ENCODE measurements around the gene CALN1. TPM values are rescaled to one million over a fixed set of nuclear protein-coding genes. Genes with fewer than 3 reads are reported as not detected.

Gene CALN1
- polyA plus RNA-seq, 1 donor from 2014 or later: not detected

DNA sequence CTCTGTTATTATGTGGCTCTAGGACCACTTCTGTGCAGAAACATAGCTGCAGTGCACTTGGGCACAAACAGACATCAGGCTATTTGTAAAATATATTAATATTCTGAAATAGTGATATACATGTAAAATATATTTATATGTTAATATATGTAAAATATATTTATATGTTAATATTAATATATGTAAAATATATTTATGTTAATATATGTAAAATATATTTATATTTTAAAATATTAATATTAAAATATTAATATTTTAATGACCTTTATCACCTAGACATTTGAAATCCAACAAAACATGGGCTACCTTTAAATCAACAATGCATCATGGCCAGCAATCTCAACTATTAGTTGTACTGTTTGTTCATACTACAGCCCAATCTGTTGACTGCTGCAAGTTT lies 347.2 kb downstream of the CALN1 start:
- no peaks in the 10 kb centered on the region for H3K4me1 Mint-ChIP-seq
- H3K4me3 Mint-ChIP-seq: no peak overlapping the region
- H3K27me3 Mint-ChIP-seq: no peaks in the 10 kb centered on the region
- peaks cover 0 to 8% (median 0%) of the 10 kb centered on the region in 3 donors for H3K9me3 Mint-ChIP-seq
- no peak overlapping the region for H3K27ac Mint-ChIP-seq
- no peaks in the 10 kb centered on the region for H3K36me3 Mint-ChIP-seq

DNA sequence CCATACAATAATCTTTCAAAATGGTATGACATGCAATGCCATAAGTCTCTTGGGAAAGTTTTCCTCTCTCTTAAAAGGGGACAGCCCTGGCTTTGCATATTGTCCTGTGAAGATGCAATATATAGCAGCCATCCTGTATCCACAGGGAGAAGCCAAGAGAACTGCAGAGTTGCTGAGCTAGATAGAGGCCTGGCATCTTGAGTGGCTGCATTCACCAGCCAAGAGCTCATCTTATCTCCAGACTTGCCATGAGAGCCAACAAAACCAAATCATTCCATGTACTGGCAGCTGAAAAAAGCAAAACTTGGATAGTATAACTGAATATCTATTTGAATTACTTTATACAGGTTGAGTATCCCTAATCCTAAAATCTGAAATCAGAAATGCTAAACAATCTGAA lies 348.8 kb downstream of the CALN1 start:
- Mint-ChIP-seq H3K4me3 (no peak overlapping the region), H3K36me3 (no peaks in the 10 kb centered on the region), H3K9me3 (peaks cover 0 to 6% (median 0%) of the 10 kb centered on the region in 3 donors), H3K27me3 (no peaks in the 10 kb centered on the region), H3K4me1 (no peaks in the 10 kb centered on the region), H3K27ac (no peak overlapping the region)

DNA sequence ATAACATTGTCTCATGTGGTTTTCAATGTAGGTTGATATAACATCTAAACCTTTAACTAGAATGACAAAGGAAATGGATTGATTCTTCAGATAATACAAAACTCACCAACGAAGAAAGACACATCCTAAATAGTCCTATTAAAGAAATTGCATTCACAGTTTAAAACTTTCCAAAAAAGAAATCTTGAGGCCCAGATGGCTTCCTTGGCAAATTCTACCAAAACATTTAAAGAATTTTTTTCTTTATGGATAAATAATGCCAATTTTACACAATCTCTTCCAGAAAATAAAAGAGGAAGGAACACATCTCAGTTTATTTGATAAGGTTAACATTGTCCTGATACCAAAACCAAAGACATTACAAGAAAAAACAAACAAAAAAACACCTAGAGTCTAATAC lies 349.5 kb downstream of the CALN1 start:
- Mint-ChIP-seq H3K4me1 (no peaks in the 10 kb centered on the region), H3K4me3 (no peak overlapping the region), H3K27ac (no peak overlapping the region), H3K27me3 (no peaks in the 10 kb centered on the region), H3K9me3 (peaks cover 3 to 6% (median 4%) of the 10 kb centered on the region in 3 donors), H3K36me3 (no peaks in the 10 kb centered on the region)

DNA sequence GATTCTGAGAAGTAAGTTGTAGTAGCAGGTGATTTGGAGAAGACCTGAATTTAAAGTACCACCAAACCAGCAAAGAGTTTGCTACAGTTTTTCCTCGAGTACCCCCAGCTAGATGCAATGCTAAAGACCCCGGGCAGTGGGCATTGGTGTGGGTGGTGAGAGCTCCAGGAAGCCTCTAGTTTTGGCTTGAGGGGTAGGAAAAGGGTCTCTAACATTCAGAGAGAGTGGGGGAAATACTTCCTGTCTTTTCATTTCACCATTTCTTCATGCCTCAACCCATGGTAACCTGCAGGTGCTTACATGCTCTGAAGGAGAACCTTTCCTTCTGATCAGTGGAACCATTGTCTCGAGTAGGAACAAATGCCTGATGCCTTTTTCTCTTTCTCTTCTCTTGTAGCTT lies 352.2 kb downstream of the CALN1 start:
- Mint-ChIP-seq H3K9me3 (peaks cover 2 to 6% (median 3%) of the 10 kb centered on the region in 3 donors), H3K27ac (no peak overlapping the region), H3K36me3 (no peaks in the 10 kb centered on the region), H3K27me3 (no peaks in the 10 kb centered on the region), H3K4me3 (no peak overlapping the region), H3K4me1 (no peaks in the 10 kb centered on the region)

DNA sequence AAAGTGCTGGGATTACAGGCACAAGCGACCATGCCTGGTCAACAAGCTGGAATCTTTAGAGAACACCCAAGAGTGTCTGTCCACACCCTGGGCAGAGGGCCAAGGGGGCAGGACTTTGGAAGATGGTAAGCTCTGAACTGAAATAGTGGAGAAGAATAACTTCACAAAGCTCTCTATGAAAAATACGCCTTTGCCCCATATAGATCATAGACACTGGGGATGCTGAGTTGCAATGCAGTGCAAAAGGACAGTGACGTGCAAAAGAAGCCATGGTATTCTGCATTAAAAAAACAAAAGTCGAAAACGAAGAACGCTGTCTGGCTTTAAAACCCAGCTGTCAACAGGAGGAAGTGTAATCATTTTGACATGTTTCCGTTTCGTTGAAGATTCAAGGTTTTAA lies 353.6 kb downstream of the CALN1 start:
- no peaks in the 10 kb centered on the region for H3K36me3 Mint-ChIP-seq
- H3K4me1 Mint-ChIP-seq: no peaks in the 10 kb centered on the region
- H3K4me3 Mint-ChIP-seq: no peak overlapping the region
- H3K27ac Mint-ChIP-seq: no peak overlapping the region
- H3K9me3 Mint-ChIP-seq: peaks cover 2 to 10% (median 3%) of the 10 kb centered on the region in 3 donors
- peaks cover 2% of the 10 kb centered on the region for H3K27me3 Mint-ChIP-seq

DNA sequence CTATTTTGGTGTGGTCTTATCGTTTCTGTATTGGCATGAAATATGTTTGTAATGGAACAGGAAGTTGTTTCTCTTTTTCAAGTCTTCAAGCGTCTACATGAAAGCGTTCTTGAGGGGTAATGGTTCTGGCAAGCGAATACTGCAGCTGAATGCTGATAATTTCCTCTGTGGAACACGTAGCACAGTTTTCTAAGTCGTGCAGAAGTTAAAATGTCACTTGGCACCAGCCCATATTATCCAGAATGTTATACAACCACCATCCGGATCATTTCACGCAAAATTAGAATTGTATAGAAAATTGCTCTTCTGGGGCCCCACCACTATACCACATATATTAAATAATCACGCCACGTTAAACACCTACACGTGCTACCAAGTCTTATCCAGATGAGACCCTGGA lies 354.3 kb downstream of the CALN1 start:
- Mint-ChIP-seq H3K27me3 (peaks cover 2% of the 10 kb centered on the region), H3K4me1 (no peaks in the 10 kb centered on the region), H3K4me3 (no peak overlapping the region), H3K9me3 (peaks cover 2 to 10% (median 3%) of the 10 kb centered on the region in 3 donors), H3K27ac (no peak overlapping the region), H3K36me3 (no peaks in the 10 kb centered on the region)

DNA sequence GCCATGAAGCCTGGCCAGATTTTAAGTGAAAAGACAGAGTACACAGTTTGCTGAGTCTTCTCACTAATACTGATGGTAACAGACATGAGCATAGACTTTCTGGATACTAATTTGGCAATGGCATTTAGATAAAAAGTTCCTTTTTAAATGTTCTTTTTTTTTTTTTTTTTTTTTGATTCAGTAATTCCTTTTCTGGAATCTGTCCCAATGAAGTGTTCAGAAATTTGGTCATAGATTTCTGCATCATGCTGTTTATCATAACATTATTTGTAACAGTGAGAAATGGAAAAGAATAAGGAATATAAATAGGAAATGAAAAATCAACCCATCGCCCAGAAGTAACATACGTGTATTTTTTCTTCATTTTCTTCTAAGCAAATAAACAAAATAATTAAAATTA lies 354.9 kb downstream of the CALN1 start:
- Mint-ChIP-seq H3K27me3 (peaks cover 2% of the 10 kb centered on the region), H3K9me3 (peaks cover 2 to 10% (median 3%) of the 10 kb centered on the region in 3 donors), H3K27ac (no peak overlapping the region), H3K36me3 (no peaks in the 10 kb centered on the region), H3K4me1 (no peaks in the 10 kb centered on the region), H3K4me3 (no peak overlapping the region)

DNA sequence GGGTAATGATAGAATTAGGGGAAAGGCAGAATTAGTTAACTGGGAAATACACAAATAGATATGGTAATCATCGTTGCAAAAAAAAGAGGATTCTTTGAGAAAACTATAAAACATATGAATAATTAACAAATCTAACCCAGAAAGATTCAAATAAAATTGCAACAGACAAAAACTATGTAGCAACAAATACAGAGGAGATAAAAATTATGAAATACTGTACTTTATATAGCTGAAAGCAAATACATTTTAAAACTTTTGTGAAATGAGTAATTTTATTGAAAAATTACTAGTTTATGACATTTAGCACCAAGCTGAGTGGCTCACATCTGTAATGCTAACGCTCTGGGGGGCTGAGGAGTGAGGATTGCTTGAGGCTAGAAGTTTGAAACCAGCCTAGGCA lies 356.7 kb downstream of the CALN1 start:
- no peaks in the 10 kb centered on the region for H3K36me3 Mint-ChIP-seq
- no peak overlapping the region for H3K4me3 Mint-ChIP-seq
- peaks cover 2% of the 10 kb centered on the region for H3K27me3 Mint-ChIP-seq
- no peak overlapping the region for H3K27ac Mint-ChIP-seq
- H3K9me3 Mint-ChIP-seq: peaks cover 3 to 16% (median 3%) of the 10 kb centered on the region in 3 donors
- H3K4me1 Mint-ChIP-seq: no peaks in the 10 kb centered on the region

DNA sequence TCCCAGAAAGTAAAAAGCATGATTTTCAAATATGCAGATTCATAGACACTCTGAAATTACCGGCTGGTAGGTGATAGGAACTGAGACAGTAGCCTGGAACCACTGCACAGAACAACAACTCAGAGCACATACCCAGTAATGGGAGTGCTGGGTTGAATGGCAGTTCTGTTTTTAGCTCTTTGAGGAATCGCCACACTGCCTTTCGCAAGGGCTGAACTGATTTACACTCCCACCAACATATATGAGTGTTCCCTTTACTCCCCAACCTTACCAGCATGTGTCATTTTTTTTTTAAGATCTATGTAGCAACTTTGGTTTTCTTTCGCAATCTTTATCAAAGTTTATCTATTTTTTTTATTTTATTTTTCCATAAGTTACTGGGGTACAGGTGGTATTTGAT lies 358.8 kb downstream of the CALN1 start:
- H3K27ac Mint-ChIP-seq: no peak overlapping the region
- H3K4me3 Mint-ChIP-seq: no peak overlapping the region
- peaks cover 3 to 20% (median 3%) of the 10 kb centered on the region in 3 donors for H3K9me3 Mint-ChIP-seq
- H3K4me1 Mint-ChIP-seq: no peaks in the 10 kb centered on the region
- H3K36me3 Mint-ChIP-seq: no peaks in the 10 kb centered on the region
- peaks cover 2% of the 10 kb centered on the region for H3K27me3 Mint-ChIP-seq

DNA sequence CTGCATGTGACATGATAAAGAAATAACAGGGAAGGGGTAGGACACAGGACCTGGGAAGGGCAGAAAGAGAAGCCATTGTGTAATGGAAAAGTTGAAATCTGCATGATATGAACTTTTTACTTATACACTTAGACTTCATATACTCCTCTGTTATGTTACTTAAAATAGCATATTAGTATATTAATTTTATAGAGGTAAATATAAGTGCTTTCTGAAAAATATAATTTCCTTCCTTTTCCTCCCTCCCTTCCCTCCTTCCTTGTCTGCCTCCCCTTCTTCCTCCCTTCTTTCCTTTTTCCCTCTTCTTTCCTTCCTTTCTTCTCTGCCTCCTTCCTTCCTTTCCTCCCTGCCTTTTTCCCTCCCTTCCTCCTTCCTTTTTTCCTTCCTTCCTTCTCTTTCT lies 363.7 kb downstream of the CALN1 start:
- Mint-ChIP-seq H3K4me3 (no peak overlapping the region), H3K27ac (peak overlapping the region in 1 of 3 donors; percentile 43), H3K9me3 (peaks cover 5 to 14% (median 9%) of the 10 kb centered on the region in 3 donors), H3K27me3 (no peaks in the 10 kb centered on the region), H3K36me3 (no peaks in the 10 kb centered on the region), H3K4me1 (peaks cover 0 to 1% (median 0%) of the 10 kb centered on the region in 3 donors)

DNA sequence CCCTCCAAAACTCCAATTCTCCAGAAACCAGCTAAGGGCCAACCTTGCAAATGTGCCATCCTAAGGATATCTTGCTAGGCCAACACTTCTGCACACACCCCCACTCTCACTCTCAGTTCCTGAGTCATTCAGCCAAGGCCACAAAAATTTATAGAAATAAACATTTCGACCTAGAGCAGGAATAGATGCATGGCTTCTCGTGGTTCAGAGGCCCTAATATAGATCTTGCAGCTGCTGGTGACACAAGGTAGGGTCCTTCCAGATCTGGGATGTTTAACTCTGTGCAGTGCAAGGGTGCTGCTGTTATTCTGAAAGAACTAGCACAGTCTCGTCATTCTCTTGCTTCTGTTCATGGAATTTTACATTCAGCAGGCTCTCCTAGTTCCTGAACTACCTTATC lies 369.3 kb downstream of the CALN1 start:
- no peak overlapping the region for H3K27ac Mint-ChIP-seq
- peaks cover 1% of the 10 kb centered on the region for H3K36me3 Mint-ChIP-seq

DNA sequence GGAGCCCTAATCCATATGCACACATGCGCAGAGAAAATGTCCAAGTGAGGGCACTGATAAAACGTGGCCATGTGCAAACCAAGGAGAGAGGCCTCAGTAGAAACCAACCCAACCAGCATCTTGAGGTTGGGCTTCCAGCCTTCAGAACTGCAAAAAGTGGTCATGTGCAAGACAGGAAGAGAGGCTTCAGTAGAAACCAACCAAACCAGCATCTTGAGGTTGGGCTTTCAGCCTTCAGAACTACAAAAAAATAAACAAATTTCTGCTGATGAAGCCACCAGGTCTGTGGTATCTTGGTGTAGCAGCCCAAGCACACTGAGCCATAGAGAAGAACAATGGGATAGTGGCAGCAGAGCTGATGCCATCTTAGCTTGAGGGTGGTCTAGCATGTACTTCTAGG lies 371.5 kb downstream of the CALN1 start:
- H3K27me3 Mint-ChIP-seq: no peaks in the 10 kb centered on the region
- peaks cover 1% of the 10 kb centered on the region for H3K36me3 Mint-ChIP-seq
- no peak overlapping the region for H3K4me3 Mint-ChIP-seq
- no peaks in the 10 kb centered on the region for H3K4me1 Mint-ChIP-seq
- no peak overlapping the region for H3K27ac Mint-ChIP-seq
- peaks cover 5 to 19% (median 12%) of the 10 kb centered on the region in 3 donors for H3K9me3 Mint-ChIP-seq

More for the DNA sequence above, 369.3 kb downstream of the CALN1 start:
- H3K27me3 Mint-ChIP-seq: no peaks in the 10 kb centered on the region
- no peaks in the 10 kb centered on the region for H3K4me1 Mint-ChIP-seq
- H3K9me3 Mint-ChIP-seq: peaks cover 10 to 14% (median 10%) of the 10 kb centered on the region in 3 donors
- no peak overlapping the region for H3K4me3 Mint-ChIP-seq

DNA sequence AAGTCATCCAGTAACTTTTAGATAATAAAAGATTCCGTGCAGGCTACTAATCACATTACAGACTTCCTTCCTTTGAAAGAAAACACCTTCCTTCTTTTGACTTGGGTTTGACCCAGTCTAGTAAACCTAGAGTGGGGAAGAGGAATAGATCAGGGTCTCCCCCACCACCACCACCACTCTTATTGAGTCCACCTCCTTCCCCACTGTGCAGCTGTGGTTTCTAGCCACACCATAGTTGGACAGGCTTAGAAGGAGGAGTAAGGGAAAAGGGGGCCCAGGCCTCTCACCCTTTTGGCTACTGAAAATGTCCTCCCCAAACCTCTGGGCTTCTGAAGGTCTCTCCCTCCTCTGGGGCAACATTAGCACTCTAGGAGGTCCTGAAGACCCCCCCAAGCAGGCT lies 372.7 kb downstream of the CALN1 start:
- H3K9me3 Mint-ChIP-seq: peaks cover 7 to 22% (median 14%) of the 10 kb centered on the region in 3 donors
- no peak overlapping the region for H3K4me3 Mint-ChIP-seq
- peaks cover 1% of the 10 kb centered on the region for H3K36me3 Mint-ChIP-seq
- no peaks in the 10 kb centered on the region for H3K4me1 Mint-ChIP-seq
- H3K27ac Mint-ChIP-seq: no peak overlapping the region
- no peaks in the 10 kb centered on the region for H3K27me3 Mint-ChIP-seq

DNA sequence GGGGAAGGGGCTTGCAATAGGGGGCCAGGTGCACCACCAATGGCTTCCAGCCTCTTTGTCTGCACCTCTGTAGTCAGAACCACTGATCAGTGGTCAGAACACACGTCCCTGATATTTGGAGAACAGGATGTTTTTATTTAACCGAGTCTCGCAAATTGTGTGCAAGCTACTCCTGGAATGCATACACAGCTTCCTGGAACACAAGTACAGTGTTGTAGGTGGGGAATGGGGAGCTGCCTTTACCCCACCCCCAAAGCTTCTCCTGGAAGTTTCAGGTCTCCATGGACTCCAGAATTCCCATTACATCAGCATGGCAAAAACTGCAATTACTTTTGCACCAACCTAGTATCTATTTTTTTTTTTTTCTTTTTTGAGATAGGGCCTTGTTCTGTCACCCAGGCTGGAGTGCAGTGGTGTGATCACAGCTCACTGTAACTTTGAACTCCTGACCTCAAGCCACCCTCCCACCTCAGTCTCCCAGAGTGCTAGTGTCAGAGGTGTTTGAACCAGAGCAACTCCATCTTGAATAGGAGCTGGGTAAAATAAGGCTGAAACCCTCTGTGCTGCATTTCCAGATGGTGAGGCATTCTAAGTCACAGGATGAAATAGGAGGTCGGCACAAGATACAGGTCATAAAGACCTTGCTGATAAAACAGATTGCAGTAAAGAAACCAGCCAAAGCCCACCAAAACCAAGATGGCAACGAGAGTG lies 374.0 kb downstream of the CALN1 start:
- H3K4me3 Mint-ChIP-seq: no peak overlapping the region
- H3K27me3 Mint-ChIP-seq: no peaks in the 10 kb centered on the region
- peaks cover 8 to 25% (median 14%) of the 10 kb centered on the region in 3 donors for H3K9me3 Mint-ChIP-seq
- peaks cover 1% of the 10 kb centered on the region for H3K36me3 Mint-ChIP-seq
- H3K27ac Mint-ChIP-seq: no peak overlapping the region
- no peaks in the 10 kb centered on the region for H3K4me1 Mint-ChIP-seq

DNA sequence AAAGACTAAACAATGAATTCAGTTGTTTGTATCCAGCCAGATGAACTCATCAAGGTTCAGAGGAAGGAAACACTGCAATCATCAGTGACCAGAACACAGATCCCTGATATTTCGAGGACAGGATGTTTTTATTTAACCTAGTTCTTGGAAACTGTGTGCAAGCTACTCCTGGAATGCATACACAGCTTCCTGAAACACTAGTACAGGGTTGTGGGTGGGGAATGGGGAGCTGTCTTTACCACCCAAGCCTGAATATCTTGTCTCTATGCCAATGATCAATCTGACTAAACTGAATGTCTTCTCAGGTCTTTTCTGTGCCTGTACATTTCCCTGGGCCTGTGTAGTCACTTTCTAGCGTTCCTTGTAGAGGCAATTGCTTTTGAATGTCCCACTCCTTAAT lies 374.6 kb downstream of the CALN1 start:
- Mint-ChIP-seq H3K36me3 (peaks cover 1% of the 10 kb centered on the region), H3K27me3 (no peaks in the 10 kb centered on the region), H3K27ac (peak overlapping the region in 1 of 3 donors; percentile 23), H3K4me3 (no peak overlapping the region), H3K9me3 (peaks cover 8 to 22% (median 15%) of the 10 kb centered on the region in 3 donors), H3K4me1 (no peaks in the 10 kb centered on the region)

DNA sequence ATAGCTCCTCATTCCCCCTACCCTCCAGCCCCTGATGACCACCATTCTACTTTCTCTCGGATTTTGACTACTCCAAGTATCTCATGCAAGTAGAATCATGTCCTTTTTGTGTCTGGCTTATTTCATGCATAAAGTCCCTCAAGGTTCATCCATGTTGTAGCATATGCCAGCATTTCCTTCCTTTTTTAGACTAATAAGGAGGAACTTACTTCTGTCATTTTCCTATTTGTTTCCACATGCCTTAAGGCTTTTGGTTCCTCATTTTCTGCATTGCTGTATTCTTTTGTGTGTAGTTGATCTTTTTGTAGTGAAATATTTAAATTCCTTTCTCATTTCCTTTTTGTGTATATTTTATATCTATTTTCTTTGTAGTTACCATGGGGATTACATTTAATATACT lies 376.9 kb downstream of the CALN1 start:
- no peaks in the 10 kb centered on the region for H3K27me3 Mint-ChIP-seq
- H3K9me3 Mint-ChIP-seq: peaks cover 3 to 18% (median 16%) of the 10 kb centered on the region in 3 donors
- no peaks in the 10 kb centered on the region for H3K4me1 Mint-ChIP-seq
- H3K4me3 Mint-ChIP-seq: no peak overlapping the region
- H3K27ac Mint-ChIP-seq: no peak overlapping the region
- H3K36me3 Mint-ChIP-seq: peaks cover under 1% of the 10 kb centered on the region

Data from IgD-negative memory B cell (primary cell).